ENCODE data around the gene STOML1.
"Not testable (repeated sequence)": the region's sequence is repeated elsewhere in the genome, so short reads cannot be mapped to it uniquely, and the experiment has no call there.

Gene STOML1

DNA sequence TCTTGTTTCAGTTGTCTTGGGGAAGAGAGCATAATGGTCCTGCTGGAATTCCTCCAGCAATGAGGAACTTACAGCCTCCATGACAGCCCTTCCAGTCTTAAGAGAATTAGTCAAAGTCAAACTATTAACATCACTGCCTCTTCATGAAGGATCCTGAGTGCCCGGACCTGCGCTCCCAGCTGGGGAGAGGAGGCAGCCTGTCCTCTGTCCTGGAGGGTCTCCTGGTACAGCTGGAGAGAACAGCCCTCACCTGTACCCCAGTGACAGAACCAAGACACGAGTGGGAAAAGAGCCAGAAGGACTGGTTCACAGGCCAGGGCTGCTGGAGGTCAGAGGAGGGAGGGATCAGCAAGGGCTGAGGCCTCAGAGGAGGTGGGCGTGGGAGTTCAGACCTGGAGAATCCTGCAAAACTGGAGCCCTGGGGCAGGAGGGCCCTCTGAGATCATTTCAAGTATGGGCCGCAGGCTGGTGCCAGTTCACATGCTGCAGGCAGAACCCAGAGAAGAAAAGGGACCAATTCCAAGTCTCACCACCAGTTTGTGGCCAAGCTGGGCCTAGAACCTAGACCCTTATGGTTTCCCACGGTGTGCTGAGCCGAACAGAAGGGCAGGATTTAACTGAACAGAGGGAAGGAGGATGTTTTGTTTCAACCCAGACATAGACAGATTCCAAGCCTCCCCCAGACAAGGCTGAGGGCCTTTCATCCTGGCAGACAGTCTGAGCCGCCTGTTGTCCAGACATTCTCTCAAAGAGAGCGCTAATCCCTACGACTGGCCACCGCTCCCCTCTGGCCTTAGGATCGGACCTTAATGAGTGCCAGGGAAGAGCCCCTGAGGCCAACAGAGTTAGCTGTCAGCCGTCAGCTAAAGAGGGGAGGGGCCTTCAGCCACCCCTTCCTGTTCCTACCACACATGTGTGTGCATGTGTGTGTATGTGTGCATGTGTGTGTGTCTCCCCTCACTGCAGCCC is 47.6 kb downstream of the STOML1 start:
- no peak for DNase-seq

DNA sequence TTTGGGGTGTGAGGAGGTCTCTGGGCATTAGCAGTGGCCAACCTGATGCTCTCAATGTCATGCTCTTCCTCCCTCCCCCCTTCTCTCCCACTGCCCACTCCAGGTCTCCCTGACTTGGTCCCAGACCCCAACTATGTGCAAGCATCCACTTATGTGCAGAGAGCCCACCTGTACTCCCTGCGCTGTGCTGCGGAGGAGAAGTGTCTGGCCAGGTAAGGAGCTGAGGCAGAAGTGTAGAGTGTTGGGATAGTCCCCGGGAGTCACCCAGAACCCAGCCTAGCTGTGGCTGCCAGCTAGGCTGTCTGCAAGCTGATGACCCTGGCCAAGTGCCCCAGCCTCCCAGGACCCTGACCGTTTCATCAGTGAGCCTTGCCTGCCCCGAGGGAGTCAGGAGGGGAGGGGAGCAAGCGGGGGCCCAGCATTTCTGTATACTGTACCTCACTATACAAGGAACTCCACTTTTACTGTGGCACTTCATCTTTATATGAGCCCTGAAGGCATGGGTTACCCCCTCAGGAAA is 49.3 kb downstream of the STOML1 start:
- no peak for DNase-seq

DNA sequence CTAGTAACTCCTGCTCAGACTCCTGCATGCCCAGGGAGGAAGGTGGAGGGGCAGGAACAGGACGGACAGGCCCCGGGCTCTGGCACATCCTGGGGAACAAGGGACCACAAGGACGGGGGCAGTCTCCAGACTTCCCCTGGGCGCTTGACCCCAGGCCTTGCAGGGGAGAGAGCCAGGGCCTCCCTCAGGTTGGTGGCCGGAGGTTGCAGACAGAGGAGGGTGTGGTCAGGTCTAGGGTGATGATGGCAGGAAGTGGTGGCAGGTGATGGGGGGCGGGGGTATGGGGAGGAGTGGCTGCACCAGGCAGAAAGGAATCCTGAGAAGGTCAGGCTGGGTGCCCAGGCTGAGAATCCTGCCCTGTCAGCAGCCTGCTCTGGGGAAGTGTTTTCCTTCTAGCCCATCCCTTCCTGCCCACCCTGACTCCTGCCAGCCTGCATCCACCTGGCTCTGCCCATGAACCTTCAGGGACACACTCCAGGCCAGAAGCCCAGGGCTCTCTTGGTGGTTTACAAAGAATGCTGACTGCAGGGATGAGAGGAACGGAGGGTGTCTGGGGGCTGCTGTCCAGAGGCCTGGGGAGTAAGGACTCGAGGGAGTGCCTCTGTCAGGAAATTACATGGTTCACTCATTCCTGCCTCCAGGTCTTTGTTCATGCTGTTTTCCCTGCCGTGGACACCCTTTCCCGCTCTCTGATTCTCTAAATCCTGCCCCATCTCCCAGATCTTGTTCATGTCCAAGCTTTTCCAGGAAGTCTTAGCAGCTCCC is 50.0 kb downstream of the STOML1 start:
- DNase-seq, result no peak

DNA sequence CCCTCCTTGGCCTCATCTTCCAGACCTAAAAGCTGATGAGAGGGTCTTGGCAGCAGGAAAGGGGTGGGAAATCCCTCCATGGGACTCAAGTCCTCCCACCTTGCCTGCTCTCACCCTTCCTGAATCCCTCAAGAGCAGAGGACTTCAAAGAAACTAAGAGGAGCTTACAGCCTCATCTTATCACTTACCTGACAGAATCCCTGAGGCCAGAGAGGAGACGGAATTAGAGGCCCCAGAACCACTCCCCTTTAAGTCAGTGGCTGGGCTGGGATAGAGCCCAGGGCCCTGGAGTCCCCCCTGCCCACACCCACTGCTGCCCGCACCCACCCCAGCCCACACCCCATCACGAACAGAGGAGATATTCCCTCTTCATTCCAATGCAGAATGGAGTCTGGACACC is 50.6 kb downstream of the STOML1 start:
- no peak for DNase-seq

DNA sequence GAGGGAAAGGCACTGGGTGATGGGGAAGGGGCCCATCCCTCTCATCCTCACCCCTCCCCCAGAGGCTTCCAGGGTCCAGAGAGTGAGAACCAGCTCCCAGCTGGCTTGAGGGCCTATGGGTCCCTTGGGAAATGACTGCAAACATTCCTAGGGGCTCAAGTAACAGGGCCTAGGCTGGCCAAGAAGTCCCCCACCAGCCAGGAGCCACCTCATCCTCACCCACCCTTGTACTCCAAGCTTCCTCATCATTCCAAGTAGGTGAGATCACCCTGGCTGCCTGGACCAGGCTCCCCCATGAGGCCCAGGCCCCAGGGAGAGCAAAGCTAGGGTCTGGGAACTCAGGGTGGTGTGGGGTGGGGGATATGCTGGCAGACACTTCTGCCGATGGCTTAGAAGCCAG is 51.1 kb downstream of the STOML1 start:
- DNase-seq, result no peak

DNA sequence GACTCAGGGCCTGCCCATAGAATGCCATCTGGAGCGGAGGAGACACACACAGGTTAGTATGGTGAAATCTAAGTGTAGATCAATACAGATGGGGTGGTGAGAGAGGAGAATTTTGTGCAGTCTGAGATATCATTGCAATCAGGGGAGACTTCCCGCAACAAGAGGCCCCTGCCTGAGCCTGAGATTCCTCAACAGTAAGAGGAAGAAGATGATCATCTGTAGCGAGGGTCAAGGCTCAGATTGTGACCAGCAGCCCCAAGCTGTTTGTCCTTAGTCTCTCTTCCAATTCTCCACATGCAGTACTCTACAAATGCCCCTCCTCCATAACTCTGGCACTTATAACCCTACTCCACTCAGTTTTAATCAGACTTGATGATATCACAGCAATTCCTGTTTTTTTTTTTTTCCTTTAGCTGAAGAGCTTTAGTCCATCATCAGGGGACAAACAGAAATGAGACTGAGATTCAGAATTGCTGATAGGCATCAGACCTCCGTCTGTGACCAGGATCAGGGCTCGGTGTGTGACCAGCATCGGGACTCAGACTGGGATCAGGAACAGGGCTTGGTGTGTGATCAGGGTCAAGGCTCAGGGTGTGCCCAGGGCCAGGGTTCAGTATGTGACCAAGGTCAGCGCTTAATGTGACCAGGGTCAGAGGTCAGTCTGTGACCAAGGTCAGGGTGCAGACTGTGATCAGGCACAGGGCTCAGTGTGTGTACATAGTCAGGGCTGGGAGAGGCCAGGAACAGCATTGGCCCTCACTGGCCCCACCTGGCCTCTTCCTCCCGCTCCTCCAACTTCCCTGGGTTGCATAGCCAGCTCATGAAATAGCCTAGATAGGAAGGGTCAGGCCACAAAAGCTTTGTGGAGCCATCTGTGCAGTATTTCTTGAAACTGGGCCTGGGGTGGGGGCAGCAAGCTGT is 51.8 kb downstream of the STOML1 start:
- no peak for DNase-seq

DNA sequence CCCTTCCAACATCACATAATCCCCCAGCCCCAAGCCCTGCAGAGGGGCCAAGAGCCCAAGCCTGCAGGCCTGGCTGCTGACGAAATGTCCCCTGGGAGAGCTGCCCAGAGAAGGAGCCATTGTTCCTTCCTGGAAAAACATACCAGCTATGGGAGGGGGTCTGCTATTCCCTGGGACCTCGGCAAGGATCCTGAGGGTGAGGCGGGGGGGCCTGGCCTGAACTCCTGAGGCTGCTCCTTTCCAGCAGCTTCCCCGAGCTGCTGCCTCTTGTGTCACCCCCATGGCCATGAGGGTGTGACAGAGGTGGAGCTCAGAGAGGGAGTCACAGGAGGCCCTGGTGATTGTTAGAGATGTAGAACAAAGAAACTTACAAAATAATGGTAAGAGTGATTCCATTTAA is 53.0 kb downstream of the STOML1 start:
- no peak for DNase-seq

DNA sequence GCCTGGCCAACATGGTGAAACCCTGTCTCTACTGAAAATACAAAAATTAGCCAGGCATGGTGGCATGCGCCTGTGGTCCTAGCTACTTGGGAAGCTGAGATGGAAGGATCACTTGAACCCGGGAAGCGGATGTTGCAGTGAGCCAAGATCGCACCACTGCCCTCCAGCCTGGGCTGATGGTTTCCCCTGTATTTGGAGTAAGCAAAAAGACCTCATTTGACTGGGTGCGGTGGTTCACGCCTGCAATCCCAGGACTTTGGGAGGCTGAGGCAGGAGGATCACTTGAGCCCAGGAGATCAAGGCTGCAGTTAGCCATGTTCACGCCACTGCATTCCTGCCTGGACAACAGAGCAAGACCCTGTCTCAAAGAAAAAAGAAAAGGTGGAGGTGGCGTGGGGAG is 53.6 kb downstream of the STOML1 start:
- not testable (repeated sequence) for DNase-seq

DNA sequence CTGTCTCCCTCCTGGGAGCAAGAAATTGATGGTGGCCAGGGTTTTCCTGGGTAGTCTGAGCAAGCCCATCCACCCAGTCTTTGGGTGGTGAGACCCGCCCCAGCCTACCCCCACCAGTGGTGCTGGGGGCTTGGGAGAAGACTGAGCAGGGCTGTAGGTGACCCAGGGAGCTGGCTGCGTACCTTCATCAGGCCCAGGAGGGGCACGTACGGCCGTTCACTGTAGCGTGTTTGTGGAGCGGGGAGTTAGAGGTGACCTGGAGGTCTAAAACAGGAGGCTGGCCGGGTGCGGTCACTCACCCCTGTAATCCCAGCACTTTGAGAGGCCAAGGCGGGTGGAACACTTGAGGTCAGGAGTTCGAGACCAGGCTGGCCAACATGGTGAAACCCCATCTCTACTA is 54.4 kb downstream of the STOML1 start:
- DNase-seq, result no peak

DNA sequence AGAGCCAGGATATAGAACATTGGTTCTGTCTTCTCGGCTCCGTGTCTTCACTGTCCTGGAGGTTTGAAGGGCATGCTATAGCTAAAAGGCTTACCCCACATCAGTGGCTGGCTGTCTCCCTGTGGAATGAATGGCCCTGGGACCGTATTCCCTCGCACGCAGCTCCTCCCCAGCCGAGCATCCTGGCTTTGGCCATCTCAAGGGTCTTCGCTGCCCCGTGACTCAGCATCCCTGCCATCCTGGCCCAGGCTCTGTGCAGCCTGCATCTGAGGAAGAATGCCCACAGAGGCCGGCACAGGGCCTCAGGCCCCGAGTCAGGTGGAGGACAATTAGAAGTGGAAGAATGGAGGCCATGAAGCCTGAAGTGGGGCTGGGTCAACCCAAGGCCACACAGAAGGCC is 54.8 kb downstream of the STOML1 start:
- DNase-seq, result no peak

DNA sequence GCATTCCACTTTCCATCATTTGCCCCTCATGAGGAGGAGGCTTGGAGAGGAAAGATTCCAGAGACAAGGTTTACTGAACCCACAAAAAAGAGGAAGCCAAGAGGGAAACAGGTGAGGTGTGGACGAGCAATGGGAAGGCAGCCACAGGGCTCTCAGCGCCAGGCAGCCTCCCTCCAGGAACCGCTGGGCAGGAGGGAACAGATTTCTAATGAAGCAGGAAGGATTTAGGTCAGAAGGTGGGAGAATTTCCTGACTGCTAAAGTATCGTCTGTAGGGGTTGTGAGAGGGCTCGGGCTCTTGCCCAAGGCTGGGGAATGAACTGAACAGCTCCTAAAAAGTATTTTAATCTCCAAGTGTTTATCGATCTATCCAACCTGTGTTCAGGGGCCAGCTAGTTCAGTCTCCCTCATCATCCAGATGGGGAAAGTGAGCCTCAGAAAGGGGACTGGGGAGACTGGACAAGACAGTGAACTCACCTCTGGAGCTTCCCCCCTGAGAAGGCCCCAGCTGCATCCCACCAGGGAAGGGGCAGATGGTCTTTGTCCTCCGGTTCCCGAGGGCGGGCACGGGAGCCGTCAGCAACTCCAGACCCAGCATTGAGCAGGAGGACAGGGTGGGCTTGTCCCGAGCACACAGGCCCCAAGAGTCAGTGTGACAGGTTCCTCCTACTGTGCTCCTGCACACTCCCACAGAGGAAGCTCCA is 55.4 kb downstream of the STOML1 start:
- no peak for DNase-seq

DNA sequence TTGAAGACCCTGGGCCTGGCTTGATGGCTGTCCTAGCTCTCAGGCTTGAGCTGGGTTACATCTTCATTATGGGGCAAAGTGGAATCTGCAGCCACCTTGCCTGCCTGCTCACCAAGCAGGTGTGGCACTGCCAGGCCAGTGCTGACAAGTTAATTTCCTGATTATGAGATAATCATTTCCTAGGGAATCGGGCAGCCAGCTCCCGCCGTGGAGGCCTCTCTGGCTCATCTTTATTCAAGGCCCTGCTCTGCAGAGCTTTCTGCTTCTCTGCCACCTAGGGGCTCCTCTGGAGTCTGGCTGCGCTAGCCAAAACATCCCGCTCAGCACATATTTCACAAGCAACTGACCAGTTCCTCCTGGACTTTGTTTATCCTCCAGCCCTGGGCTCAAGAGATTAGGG is 55.9 kb downstream of the STOML1 start:
- no peak for DNase-seq

DNA sequence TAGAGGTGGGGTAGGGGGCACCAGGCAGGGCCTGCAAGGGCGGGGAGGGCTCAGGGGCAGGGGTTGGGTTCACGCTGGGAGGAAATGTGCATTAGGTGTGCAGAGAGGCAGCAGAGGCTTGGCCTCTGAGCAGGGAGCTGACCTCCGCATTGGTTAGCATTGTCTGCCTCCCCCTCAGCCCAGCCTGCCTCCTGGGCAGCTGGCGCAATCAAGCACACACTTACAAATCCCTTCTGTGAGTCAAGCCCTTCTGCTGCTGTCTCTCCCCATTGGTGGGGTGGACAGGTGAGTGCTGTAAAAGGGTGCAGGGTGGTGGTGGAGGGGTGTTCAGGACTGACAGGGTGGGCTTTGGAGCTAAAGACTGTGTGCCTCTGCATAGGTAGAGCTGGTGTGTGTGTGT is 56.5 kb downstream of the STOML1 start:
- no peak for DNase-seq

DNA sequence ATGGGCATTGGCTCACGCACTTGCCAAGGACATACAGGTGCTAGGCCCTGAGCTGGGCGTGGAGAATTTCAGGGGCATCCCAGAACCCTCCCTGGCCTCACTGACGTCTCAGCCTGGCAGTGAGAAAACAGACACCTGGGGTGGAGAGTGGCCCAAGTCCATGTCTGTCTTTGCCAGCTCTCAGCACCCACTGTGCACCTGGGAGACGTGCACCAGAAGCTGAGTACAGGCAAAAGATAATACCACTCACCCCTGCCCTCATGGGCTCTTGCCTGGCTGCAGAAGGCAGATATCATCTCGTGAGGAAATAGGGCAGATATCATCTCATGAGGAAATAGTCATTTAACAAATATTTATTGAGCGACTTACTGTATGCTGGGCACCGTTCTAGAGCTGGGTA is 57.8 kb downstream of the STOML1 start:
- no peak for DNase-seq

DNA sequence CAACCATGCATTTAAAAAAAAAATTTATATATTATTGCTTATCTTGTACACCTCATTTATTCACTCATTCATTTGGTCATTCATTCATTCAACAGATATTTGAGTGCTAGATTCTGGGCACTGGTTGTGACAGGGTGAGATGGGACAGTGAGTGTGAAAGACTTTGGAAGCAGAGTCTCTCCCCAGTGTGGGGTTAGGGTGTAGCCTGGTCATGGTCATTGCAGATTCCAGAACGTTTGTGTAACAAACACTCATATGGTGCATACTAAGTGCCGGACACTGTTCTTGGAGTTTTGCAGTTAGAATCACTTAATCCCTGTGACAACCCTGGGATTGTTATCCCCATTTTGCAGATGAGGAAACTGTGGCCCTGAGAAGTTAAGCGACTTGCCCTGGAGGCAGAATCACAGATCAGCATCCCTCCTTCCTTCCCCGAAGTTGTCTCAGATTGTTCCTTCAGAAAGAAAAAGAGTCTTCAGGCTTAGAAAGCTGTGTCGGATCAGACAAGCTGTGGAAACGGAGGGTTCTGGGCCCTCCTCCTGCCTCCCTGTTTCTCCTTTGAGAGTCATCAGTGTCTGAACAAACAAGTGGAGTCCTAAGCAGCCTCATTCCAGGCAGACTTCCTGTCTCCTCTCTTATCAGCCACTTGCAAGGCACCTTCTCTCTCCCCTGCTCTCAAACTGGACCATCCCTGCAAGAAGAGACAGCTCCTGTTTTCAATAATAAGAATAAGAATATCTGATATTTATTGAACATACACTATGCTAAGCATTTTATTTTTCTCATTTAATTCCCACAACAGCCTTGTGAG is 59.5 kb downstream of the STOML1 start:
- no peak for DNase-seq

DNA sequence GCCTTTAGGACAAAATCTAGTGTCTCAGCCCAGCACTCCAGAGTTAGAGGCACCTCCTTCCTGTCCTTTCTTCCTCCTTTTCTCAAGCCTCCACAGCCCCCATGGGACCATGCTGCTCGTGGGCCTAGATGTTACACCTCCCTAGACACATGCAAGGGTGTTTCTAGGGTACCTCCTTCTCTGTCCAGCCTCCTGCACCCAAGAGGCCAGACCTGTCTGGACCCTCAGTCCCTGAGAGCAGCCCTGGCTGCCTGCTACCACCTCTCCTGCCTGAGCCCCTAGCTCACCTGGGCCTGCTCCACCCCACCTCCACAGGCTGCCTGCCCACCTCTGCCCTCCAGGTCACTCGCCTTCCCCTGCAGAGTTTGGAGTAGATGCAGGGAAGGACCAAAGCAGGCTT is 60.7 kb downstream of the STOML1 start:
- no peak for DNase-seq

DNA sequence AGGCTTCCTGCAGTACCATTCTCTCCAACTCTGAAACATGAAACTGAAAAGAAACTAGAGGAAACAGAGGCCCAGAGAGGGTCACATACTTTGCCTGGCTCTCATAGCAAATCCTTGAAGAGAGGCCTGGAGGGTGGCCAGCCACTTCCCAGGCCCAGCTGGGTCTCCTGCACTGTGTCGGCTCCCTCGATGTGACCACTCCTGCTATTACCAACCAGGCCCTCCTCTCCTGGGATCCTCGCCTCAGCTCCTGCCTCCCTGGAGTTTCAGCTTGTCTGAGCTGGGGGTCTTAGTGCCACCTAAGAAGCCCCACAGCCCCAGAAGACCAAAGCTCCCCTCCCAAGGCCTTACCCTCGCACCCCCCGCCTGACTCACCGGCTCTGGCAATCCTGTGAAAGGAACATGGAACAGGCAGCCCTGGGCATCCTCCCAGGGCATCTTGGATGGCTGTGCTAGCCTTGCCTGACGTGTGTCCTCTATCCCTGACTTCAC is 61.3 kb downstream of the STOML1 start:
- DNase-seq, result no peak

DNA sequence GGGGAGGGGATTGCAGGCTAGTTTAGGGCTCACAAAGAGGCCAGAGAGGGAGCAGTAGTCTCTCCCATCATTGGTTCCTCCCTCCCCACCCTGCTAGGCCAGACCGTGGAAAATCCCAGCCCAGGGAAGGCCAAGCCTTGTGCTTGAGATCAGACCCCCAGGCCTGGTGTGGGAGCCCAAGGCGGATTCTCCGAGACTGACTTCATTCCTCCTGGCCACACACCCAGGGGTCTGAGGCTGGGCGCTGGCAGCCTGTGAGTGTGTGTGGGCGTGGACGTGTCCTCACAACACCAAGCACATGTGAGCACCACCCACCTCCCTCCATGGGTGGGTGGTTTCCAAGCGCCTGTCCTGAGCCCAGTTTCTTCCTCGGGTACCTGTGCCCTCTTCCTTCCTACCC is 61.7 kb downstream of the STOML1 start:
- DNase-seq, result no peak

DNA sequence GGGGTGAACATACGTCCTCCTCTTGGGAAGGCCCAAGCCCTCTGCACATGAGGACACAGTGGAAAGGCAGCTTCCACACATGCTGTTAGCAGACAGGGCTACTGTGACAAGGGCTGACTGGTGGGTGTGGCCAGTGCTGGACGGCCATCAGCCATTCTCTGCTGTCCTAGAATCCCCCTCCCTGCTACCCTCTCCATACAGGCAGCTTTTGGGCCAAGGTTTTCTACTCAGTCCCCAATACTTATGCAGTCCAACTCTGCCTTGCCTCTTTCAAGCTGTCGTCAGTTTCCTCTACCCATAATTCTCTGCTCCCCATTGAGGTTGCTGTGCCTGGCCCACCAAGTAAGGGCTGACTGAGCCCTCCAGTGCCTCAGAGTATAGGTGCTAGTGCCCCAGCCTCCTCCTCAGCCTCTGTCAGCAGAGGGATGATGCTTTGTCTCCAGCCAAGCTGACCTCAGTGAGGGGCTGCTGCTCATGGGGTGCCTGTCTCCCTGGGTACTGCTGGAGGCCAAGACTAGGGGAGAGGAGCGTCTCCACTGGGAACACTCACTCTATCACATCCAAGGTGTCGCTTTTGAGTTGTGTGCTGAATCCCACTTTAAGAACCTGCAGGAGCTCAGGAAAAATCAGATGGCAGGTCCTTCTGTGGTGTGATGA is 63.0 kb downstream of the STOML1 start:
- no peak for DNase-seq
